DMS79 treated with DMSO at 0.1 percent for 48 hours (cell line): ENCODE results near the gene POMP.

Experiments used
- DNase-seq: peaks from one replicate; lab custom pipeline; 2025; lab: John Stamatoyannopoulos, UW

POMP gene

GRCh38 chr13:28658796-28659620 is at the start of gene POMP:
POMP (plus strand) TSS chr13:28659130; CDS start chr13:28659185, 55 bp downstream.
- DNase-seq = peak; percentile 56

- no peak for DNase-seq
Measured at GRCh38 chr13:28609381-28609780, 49.5 kb upstream of the POMP start.

- no peak for DNase-seq
Measured at GRCh38 chr13:28609926-28610325, 49.0 kb upstream of the POMP start.

- no peak for DNase-seq
Measured at GRCh38 chr13:28610996-28611395, 47.9 kb upstream of the POMP start.

- no peak for DNase-seq
Measured at GRCh38 chr13:28611654-28612131, 47.2 kb upstream of the POMP start.

GRCh38 chr13:28613562-28613961 is 45.4 kb upstream of the POMP start:
- DNase-seq = no peak

GRCh38 chr13:28615916-28616446 is 42.9 kb upstream of the POMP start:
- DNase-seq = no peak

GRCh38 chr13:28618230-28618994 is 40.5 kb upstream of the POMP start:
- DNase-seq = no peak

- no peak for DNase-seq
Measured at GRCh38 chr13:28620011-28620830, 38.7 kb upstream of the POMP start.

GRCh38 chr13:28621449-28621848 is 37.5 kb upstream of the POMP start:
- no peak for DNase-seq

GRCh38 chr13:28622286-28622685 is 36.6 kb upstream of the POMP start:
- no peak for DNase-seq

GRCh38 chr13:28623782-28624706 is 34.9 kb upstream of the POMP start:
- no peak for DNase-seq

- DNase-seq = no peak
Measured at GRCh38 chr13:28624707-28625432, 34.1 kb upstream of the POMP start.

GRCh38 chr13:28626266-28626665 is 32.7 kb upstream of the POMP start:
- no peak for DNase-seq

- DNase-seq = no peak
Measured at GRCh38 chr13:28628241-28628640, 30.7 kb upstream of the POMP start.

- DNase-seq = no peak
Measured at GRCh38 chr13:28630869-28631268, 28.1 kb upstream of the POMP start.

- no peak for DNase-seq
Measured at GRCh38 chr13:28631801-28632200, 27.1 kb upstream of the POMP start.

GRCh38 chr13:28636069-28636468 is 22.9 kb upstream of the POMP start:
- no peak for DNase-seq

GRCh38 chr13:28636677-28637317 is 22.1 kb upstream of the POMP start:
- DNase-seq = peak; percentile 35
